Measurements from ENCODE around the gene KCNMA1. TPM values are rescaled to one million over a fixed set of nuclear protein-coding genes. Genes with fewer than 3 reads are reported as not detected.

KCNMA1 gene
- total RNA-seq, 1 donor from 2014 or later = 5.4 TPM

DNA sequence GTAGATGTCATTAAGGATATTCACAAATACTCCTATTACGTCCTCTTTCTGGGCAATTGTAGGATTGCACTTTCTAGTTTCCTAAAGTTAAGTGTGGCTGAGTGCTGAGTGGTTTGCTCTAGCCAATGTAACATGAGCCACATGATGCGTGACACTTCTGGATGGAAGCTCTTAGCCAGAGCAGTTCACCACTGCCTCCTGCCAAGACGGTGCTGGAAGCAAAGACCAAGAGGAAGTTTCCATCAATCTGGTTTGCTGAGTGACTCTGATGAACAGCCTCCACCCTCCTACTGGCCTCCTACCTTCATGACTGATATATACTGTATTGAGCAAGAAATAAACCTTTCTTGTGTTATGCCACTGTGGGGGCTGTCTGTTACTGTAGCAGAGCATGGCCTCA lies 318.1 kb downstream of the KCNMA1 start:
- no peak for ATAC-seq

- no peak for ATAC-seq
These were observed 318.9 kb downstream of the KCNMA1 start for GRCh38 chr10:77318739-77319138.

- no peak for ATAC-seq
These were observed 320.4 kb downstream of the KCNMA1 start for GRCh38 chr10:77317221-77317620.

DNA sequence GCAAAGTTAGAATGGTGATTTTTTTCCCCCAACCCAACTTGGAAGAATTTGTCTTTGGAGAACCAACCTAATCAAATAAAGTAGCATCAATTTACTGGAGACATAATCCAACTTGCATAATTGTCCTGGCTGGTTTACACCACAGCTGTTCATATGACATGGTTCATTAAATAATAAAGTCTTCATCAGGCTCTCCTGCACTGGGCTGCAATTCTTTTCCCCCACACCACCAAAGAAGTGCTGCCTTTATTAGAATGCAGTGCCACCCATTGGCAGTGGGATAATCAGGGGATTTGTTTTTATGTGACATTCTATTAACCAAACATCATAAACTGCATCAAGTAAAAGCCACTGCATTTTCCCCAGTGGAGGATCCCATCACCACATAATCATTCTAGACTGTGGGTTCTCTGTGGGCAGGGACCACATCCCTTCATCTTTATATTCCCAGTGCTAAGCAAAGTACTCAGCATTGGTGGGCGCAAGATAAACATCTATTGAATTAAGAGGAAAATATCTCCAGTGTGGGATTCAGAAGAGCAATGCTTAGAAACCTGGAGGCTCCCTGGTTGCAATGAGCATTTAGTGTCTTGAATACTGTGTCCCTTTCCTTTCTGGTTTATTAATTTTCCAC lies 322.0 kb downstream of the KCNMA1 start:
- no peak for ATAC-seq

- ATAC-seq = no peak
These were observed 324.4 kb downstream of the KCNMA1 start for GRCh38 chr10:77313066-77313750.

- no peak for ATAC-seq
These were observed 326.4 kb downstream of the KCNMA1 start for GRCh38 chr10:77311186-77311585.

DNA sequence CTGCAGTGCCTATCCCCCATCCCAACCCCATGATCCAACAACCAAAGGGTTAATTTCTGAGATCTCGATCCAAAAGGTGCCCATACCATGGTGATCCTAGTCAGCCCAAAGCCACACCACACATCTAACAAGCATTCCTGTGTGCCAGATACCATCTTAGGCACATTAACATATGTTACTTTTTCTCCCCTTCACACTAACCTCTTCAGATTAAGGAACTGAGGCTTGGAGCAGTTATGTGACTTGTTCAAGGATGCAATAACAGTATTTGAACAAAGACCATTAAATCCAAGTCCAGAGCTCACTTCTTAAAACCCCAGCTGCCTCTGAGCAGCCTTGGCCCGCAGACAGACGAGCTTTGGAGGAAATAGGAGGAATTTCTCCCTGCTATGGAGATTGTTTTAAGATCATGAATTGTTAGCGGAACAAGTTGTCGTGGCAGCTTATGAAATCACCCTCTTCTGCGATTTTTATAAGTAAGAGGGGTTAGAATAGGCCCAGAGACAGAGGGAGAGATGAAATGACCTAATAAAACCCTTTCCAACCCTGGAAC lies 327.2 kb downstream of the KCNMA1 start:
- no peak for ATAC-seq

DNA sequence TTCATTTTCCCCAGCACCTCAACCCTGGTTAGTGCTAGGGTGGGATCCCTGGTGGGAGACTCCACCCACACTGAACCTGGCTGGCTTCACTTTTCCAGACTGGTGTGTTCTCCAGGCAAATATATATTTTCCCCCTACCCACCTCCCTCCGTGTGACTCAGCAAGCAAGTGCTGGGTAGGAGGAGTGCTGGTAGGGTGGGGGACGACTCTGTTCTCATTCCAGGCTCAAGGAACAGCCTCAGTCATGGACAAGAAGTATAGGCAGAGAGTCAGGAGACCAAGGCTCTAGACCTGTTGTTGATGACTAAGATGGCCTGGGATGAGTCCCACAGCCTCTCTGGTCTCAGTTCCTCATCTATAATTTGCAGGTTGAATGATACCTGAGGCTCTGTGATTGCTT lies 328.1 kb downstream of the KCNMA1 start:
- ATAC-seq = no peak

DNA sequence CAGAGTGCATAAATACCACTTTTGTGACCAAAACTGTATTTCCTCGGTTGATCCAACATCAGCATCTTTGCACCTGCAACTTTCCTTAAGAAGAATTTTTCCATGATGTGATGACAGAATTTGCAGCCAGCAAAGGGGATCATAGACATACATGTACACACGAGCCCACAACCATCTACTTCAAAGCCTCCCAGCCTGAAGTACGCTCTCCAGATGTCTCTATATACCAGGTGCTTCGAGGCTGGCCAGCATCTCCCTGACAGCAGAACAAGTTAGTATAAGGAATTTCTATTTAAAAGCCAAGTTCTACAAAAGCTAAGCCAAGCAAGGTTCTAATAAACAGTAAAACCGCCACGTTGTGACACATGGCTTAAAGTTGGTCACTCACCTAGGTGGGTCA lies 328.5 kb downstream of the KCNMA1 start:
- ATAC-seq = no peak

- ATAC-seq = no peak
These were observed 329.4 kb downstream of the KCNMA1 start for GRCh38 chr10:77308084-77308732.

- ATAC-seq = no peak
These were observed 330.9 kb downstream of the KCNMA1 start for GRCh38 chr10:77306666-77307065.

- no peak for ATAC-seq
These were observed 331.7 kb downstream of the KCNMA1 start for GRCh38 chr10:77305650-77306632.

DNA sequence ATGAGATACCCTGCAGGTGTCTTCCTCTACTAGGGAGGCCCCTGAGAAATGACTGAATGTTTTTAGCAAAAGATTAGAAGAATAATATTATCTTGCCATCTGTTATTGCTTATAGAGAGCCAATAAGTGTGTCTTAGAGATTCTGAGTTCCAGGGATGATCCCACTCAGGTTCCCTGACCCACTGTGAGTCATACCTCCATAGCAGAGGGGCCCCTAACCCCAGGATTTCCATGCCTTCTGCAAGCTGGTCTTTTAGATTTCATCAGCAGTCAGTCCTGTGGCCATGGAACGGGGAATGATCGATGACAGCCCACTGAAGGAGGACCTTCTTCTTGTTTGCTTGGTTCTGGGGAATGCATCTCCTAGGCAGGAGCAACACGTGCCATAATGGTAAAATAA lies 333.4 kb downstream of the KCNMA1 start:
- ATAC-seq = no peak

- ATAC-seq = no peak
These were observed 336.3 kb downstream of the KCNMA1 start for GRCh38 chr10:77301305-77301730.

DNA sequence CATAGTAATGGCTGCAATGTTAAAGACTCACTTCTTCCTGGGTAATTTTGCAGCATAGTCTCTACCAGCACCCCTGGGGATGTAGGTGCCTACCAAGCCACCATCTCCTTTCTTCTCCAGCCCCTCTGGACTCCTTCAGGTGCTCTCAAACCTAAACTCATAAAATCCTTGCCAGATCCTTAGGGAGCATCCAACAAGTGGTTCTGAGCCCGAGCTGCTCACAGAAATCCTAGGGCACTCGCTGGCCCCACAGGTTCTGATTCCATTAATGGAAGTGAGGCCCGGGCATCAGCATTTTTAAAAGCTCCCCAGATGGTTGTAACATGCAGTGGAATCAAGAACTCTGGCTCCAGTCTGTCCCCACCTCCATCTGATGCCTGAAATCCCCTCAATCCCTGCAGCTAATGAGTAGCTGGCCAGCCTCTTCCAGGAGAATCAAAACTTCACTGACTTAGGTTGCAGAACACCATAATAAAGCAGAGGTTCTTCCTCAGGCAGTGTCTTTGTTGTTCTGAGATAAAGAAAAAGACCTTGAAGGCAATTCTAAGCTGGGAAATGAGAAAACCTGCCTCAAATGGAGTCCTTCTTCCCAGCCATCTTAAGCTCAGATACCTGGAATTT lies 336.8 kb downstream of the KCNMA1 start:
- no peak for ATAC-seq

- no peak for ATAC-seq
These were observed 338.3 kb downstream of the KCNMA1 start for GRCh38 chr10:77299320-77299719.

GRCh38 chr10:77297393-77297739 lies 340.2 kb downstream of the KCNMA1 start:
- peak; percentile 87 for ATAC-seq

GRCh38 chr10:77296534-77297392 lies 340.8 kb downstream of the KCNMA1 start:
- ATAC-seq = no peak

DNA sequence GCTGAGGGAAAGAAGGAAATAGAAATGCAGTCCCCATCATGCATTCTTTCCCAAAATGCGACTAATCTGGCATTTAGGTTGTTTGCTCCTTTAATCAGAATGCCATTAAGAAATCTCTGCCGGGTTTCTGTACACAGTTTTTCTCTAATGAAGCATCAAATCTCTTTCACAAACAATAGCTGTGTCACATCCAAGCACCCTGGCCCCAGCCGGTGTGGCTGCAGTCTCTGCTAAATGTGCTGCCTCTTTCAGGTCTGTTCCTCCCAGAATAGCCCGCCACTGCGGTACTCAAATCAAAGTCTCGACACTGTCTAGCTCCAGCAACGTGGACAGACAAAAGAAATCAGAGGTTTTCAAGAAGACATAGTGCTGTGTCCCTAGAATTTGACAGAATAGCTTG lies 343.8 kb downstream of the KCNMA1 start:
- no peak for ATAC-seq

GRCh38 chr10:77293347-77293746 lies 344.3 kb downstream of the KCNMA1 start:
- no peak for ATAC-seq
